Activated naive CD4-positive, alpha-beta T cell treated with anti-CD3 and anti-CD28 coated beads, Interleukin-2, amount 10 ng/mL, durations not matched to agents 7 days and 5 days (primary cell): ENCODE measurements around the gene KMT2C.
"Not testable (repeated sequence)": the region's sequence is repeated elsewhere in the genome, so short reads cannot be mapped to it uniquely, and the experiment has no call there.

Source experiments
- CTCF ChIA-PET: fragments of 350-600 bp; sonication (Branson Sonifier 250); formaldehyde crosslinking; loops from one replicate; lab custom pipeline; 2021; ENCODE audit warnings: antibody characterized with exemption; lab: Charles Lee
- DNase-seq: peaks from one replicate; pipeline ENCODE4 v3.0.0-alpha.2; 2020
- H3K27ac Mint-ChIP-seq: one replicate; pipeline ENCODE4 v1.8.0; 2021; ENCODE audit warnings: mild to moderate bottlenecking, moderate library complexity, mixed read lengths
- H3K27me3 Mint-ChIP-seq: one replicate; pipeline ENCODE4 v1.8.0; 2021; ENCODE audit warnings: mild to moderate bottlenecking, mixed read lengths
- H3K36me3 Mint-ChIP-seq: one replicate; pipeline ENCODE4 v1.8.0; 2021; ENCODE audit warnings: mixed read lengths
- H3K4me1 Mint-ChIP-seq: one replicate; pipeline ENCODE4 v1.8.0; 2021; ENCODE audit warnings: mixed read lengths
- H3K4me3 Mint-ChIP-seq: one replicate; pipeline ENCODE4 v1.8.0; 2021; ENCODE audit warnings: mild to moderate bottlenecking, moderate library complexity, mixed read lengths
- H3K9me3 Mint-ChIP-seq: one replicate; pipeline ENCODE4 v1.8.0; 2021; ENCODE audit warnings: mixed read lengths

Gene KMT2C

GRCh38 chr7:152241301-152241700 is 194.5 kb downstream of the KMT2C start:
- H3K27me3 Mint-ChIP-seq, CTCF ChIA-PET, H3K4me3 Mint-ChIP-seq, H3K4me1 Mint-ChIP-seq, DNase-seq, H3K9me3 Mint-ChIP-seq, H3K27ac Mint-ChIP-seq: not testable (repeated sequence)
- H3K36me3 Mint-ChIP-seq: peaks cover 25% of the 10 kb centered on the region

GRCh38 chr7:152236306-152236705 is 199.5 kb downstream of the KMT2C start:
- H3K4me1 Mint-ChIP-seq, H3K27ac Mint-ChIP-seq, H3K4me3 Mint-ChIP-seq, DNase-seq, H3K27me3 Mint-ChIP-seq, CTCF ChIA-PET, H3K9me3 Mint-ChIP-seq: not testable (repeated sequence)
- peaks cover 17% of the 10 kb centered on the region for H3K36me3 Mint-ChIP-seq

- CTCF ChIA-PET, DNase-seq, H3K27me3 Mint-ChIP-seq, H3K9me3 Mint-ChIP-seq, H3K4me1 Mint-ChIP-seq, H3K4me3 Mint-ChIP-seq, H3K27ac Mint-ChIP-seq: not testable (repeated sequence)
- H3K36me3 Mint-ChIP-seq: peaks cover 16% of the 10 kb centered on the region
Observed at GRCh38 chr7:152234421-152234820, 201.4 kb downstream of the KMT2C start.

GRCh38 chr7:152231089-152231488 is 204.7 kb downstream of the KMT2C start:
- no peak for DNase-seq
- Mint-ChIP-seq H3K4me1 (no peaks in the 10 kb centered on the region), H3K4me3 (no peak overlapping the region), H3K9me3 (no peaks in the 10 kb centered on the region), H3K27me3 (no peaks in the 10 kb centered on the region), H3K27ac (no peak overlapping the region), H3K36me3 (peaks cover 26% of the 10 kb centered on the region)
- CTCF ChIA-PET: no interaction called here

GRCh38 chr7:152219556-152219955 is 216.2 kb downstream of the KMT2C start:
- CTCF ChIA-PET, H3K27ac Mint-ChIP-seq, H3K4me3 Mint-ChIP-seq, H3K4me1 Mint-ChIP-seq, H3K9me3 Mint-ChIP-seq, DNase-seq, H3K27me3 Mint-ChIP-seq: not testable (repeated sequence)
- peaks cover 29% of the 10 kb centered on the region for H3K36me3 Mint-ChIP-seq

- H3K4me3 Mint-ChIP-seq, H3K27ac Mint-ChIP-seq, H3K4me1 Mint-ChIP-seq, H3K27me3 Mint-ChIP-seq, DNase-seq, CTCF ChIA-PET, H3K9me3 Mint-ChIP-seq: not testable (repeated sequence)
- H3K36me3 Mint-ChIP-seq: peaks cover 31% of the 10 kb centered on the region
Observed at GRCh38 chr7:152208766-152209165, 227.0 kb downstream of the KMT2C start.

GRCh38 chr7:152204417-152204816 is 231.4 kb downstream of the KMT2C start:
- H3K9me3 Mint-ChIP-seq, H3K27me3 Mint-ChIP-seq, H3K27ac Mint-ChIP-seq, DNase-seq, H3K4me1 Mint-ChIP-seq, H3K4me3 Mint-ChIP-seq, CTCF ChIA-PET: not testable (repeated sequence)
- peaks cover 28% of the 10 kb centered on the region for H3K36me3 Mint-ChIP-seq

GRCh38 chr7:152203095-152203494 is 232.7 kb downstream of the KMT2C start:
- Mint-ChIP-seq H3K4me1 (no peaks in the 10 kb centered on the region), H3K27ac (no peak overlapping the region), H3K4me3 (no peak overlapping the region), H3K27me3 (no peaks in the 10 kb centered on the region), H3K9me3 (no peaks in the 10 kb centered on the region), H3K36me3 (peaks cover 35% of the 10 kb centered on the region)
- CTCF ChIA-PET: no interaction called here
- no peak for DNase-seq

- no peak for DNase-seq
- Mint-ChIP-seq H3K27me3 (no peaks in the 10 kb centered on the region), H3K4me3 (no peak overlapping the region), H3K36me3 (peaks cover 35% of the 10 kb centered on the region), H3K27ac (no peak overlapping the region), H3K9me3 (no peaks in the 10 kb centered on the region), H3K4me1 (no peaks in the 10 kb centered on the region)
- CTCF ChIA-PET: no interaction called here
Observed at GRCh38 chr7:152202056-152202455, 233.7 kb downstream of the KMT2C start.

GRCh38 chr7:152200395-152200794 is 235.4 kb downstream of the KMT2C start:
- CTCF ChIA-PET: no interaction called here
- Mint-ChIP-seq H3K27me3 (no peaks in the 10 kb centered on the region), H3K36me3 (peaks cover 47% of the 10 kb centered on the region), H3K4me3 (no peak overlapping the region), H3K27ac (no peak overlapping the region), H3K4me1 (no peaks in the 10 kb centered on the region), H3K9me3 (no peaks in the 10 kb centered on the region)
- no peak for DNase-seq

- CTCF ChIA-PET: no interaction called here
- Mint-ChIP-seq H3K9me3 (no peaks in the 10 kb centered on the region), H3K27ac (no peak overlapping the region), H3K4me3 (no peak overlapping the region), H3K27me3 (no peaks in the 10 kb centered on the region), H3K36me3 (peaks cover 53% of the 10 kb centered on the region), H3K4me1 (no peaks in the 10 kb centered on the region)
- no peak for DNase-seq
Observed at GRCh38 chr7:152196391-152196790, 239.4 kb downstream of the KMT2C start.

- peaks cover 58% of the 10 kb centered on the region for H3K36me3 Mint-ChIP-seq
- no peaks in the 10 kb centered on the region for H3K9me3 Mint-ChIP-seq
- H3K4me1 Mint-ChIP-seq: no peaks in the 10 kb centered on the region
- no peak for DNase-seq
- no peaks in the 10 kb centered on the region for H3K27me3 Mint-ChIP-seq
- H3K27ac Mint-ChIP-seq: no peak overlapping the region
- H3K4me3 Mint-ChIP-seq: no peak overlapping the region
- CTCF ChIA-PET: no interaction called here
Observed at GRCh38 chr7:152193880-152194279, 241.9 kb downstream of the KMT2C start.

GRCh38 chr7:152189061-152189460 is 246.7 kb downstream of the KMT2C start:
- Mint-ChIP-seq H3K27ac (no peak overlapping the region), H3K4me1 (no peaks in the 10 kb centered on the region), H3K9me3 (no peaks in the 10 kb centered on the region), H3K4me3 (no peak overlapping the region), H3K36me3 (peaks cover 52% of the 10 kb centered on the region), H3K27me3 (no peaks in the 10 kb centered on the region)
- CTCF ChIA-PET: no interaction called here
- no peak for DNase-seq

- Mint-ChIP-seq H3K9me3 (no peaks in the 10 kb centered on the region), H3K27me3 (no peaks in the 10 kb centered on the region), H3K4me3 (no peak overlapping the region), H3K27ac (no peak overlapping the region), H3K36me3 (peaks cover 53% of the 10 kb centered on the region), H3K4me1 (no peaks in the 10 kb centered on the region)
- CTCF ChIA-PET: no interaction called here
- DNase-seq: no peak
Observed at GRCh38 chr7:152185558-152185957, 250.2 kb downstream of the KMT2C start.

GRCh38 chr7:152180587-152180986 is 255.2 kb downstream of the KMT2C start:
- no peak for DNase-seq
- Mint-ChIP-seq H3K27ac (no peak overlapping the region), H3K4me3 (no peak overlapping the region), H3K36me3 (peaks cover 65% of the 10 kb centered on the region), H3K27me3 (no peaks in the 10 kb centered on the region), H3K9me3 (no peaks in the 10 kb centered on the region), H3K4me1 (peaks cover 13% of the 10 kb centered on the region)
- CTCF ChIA-PET: no interaction called here

GRCh38 chr7:152180048-152180447 is 255.8 kb downstream of the KMT2C start:
- CTCF ChIA-PET: no interaction called here
- no peak overlapping the region for H3K27ac Mint-ChIP-seq
- no peak overlapping the region for H3K4me3 Mint-ChIP-seq
- H3K9me3 Mint-ChIP-seq: no peaks in the 10 kb centered on the region
- DNase-seq: no peak
- H3K36me3 Mint-ChIP-seq: peaks cover 63% of the 10 kb centered on the region
- H3K27me3 Mint-ChIP-seq: no peaks in the 10 kb centered on the region
- peaks cover 13% of the 10 kb centered on the region for H3K4me1 Mint-ChIP-seq
